Esophagus muscularis mucosa (tissue), 4 donors: Measurements from ENCODE around the gene MND1. TPM values are rescaled to one million over a fixed set of nuclear protein-coding genes. Genes with fewer than 3 reads are reported as not detected.

ENCODE experiments used
- DNase-seq: peaks from one replicate; pipeline ENCODE4 v3.0.0-alpha.2; 2017; ENCODE audit errors: extremely low spot score
- H3K27ac ChIP-seq, 4 donors: fragments of 200-600 bp; sonication (generic); replicated peaks in 1 of 4; 1 replicate in 3 of 4; 2 replicates in 1 of 4; pipeline ENCODE4 v1.5.1; 2016 to 2019; ENCODE audit warnings: mild to moderate bottlenecking in 1 of 4
- H3K27me3 ChIP-seq, 4 donors: fragments of 200-600 bp; sonication (generic); one replicate each; pipeline versions ENCODE4 v1.5.1 to v1.6.0; 2016 to 2019
- H3K36me3 ChIP-seq, 4 donors: fragments of 200-600 bp; sonication (generic); one replicate each; pipeline ENCODE4 v1.5.1; 2016 to 2019
- H3K4me1 ChIP-seq, 4 donors: fragments of 200-600 bp; sonication (generic); one replicate each; pipeline ENCODE4 v1.5.1; 2016 to 2019
- H3K4me3 ChIP-seq, 4 donors: fragments of 200-600 bp; sonication (generic); 1 replicate in 2 of 4; 2 replicates in 2 of 4; pipeline ENCODE4 v1.5.1; 2016 to 2019; ENCODE audit warnings: mild to moderate bottlenecking in 4 of 4, moderate library complexity in 1 of 4
- H3K9me3 ChIP-seq, 4 donors: fragments of 200-600 bp; sonication (generic); 1 replicate in 3 of 4; 2 replicates in 1 of 4; pipeline ENCODE4 v1.5.1; 2016 to 2019
- CTCF ChIP-seq, 3 experiments: fragments of 200-600 bp in 2 of 3; fragments of 450-650 bp in 1 of 3; sonication (generic) in 2 of 3; IDR thresholded peaks; one replicate each; pipeline ENCODE4 v1.5.1; 2017 to 2019; ENCODE audit warnings: antibody characterized with exemption in 3 of 3, mild to moderate bottlenecking in 2 of 3, moderate library complexity in 1 of 3
- EP300 ChIP-seq: sonication (generic); formaldehyde crosslinking; IDR thresholded peaks from one replicate; pipeline ENCODE4 v1.6.1; 2017; ENCODE audit warnings: antibody characterized with exemption
- POLR2A ChIP-seq: fragments of 450-650 bp; IDR thresholded peaks from one replicate; pipeline ENCODE4 v1.6.1; 2017; ENCODE audit warnings: antibody characterized with exemption, moderate library complexity, mild to moderate bottlenecking, low read depth
- POLR2AphosphoS5 ChIP-seq, 2 donors: sonication (generic); formaldehyde crosslinking; IDR thresholded peaks; one replicate each; pipeline ENCODE4 v1.6.1; 2017; ENCODE audit warnings: antibody characterized with exemption in 2 of 2
- whole genome bisulfite sequencing: methylation state at CpG from one replicate; pipeline ENCODE4 v1.1.5; 2018; 5-methylcytosine and 5-hydroxymethylcytosine counted together
- intact Hi-C: fragments of 100-400 bp; cut with DNase I; formaldehyde crosslinking; loops from one replicate; pipeline ENCODE4 v1.15.1; 2023
- total RNA-seq, 4 donors: library from RNA; depleted of rRNA; stranded (reverse); fragments of >200 nt; gene quantifications; one replicate each; pipeline versions ENCODE4 v1.1.0 to v1.2.1, GENCODE V29; 2016

Gene MND1
- total RNA-seq, 4 donors from 2014 or later = 0.99 TPM; not detected in 3

GRCh38 chr4:153372967-153373562 lies 28.6 kb downstream of the MND1 start:
- no peak for DNase-seq
- intact Hi-C loops = no loop called here

DNA sequence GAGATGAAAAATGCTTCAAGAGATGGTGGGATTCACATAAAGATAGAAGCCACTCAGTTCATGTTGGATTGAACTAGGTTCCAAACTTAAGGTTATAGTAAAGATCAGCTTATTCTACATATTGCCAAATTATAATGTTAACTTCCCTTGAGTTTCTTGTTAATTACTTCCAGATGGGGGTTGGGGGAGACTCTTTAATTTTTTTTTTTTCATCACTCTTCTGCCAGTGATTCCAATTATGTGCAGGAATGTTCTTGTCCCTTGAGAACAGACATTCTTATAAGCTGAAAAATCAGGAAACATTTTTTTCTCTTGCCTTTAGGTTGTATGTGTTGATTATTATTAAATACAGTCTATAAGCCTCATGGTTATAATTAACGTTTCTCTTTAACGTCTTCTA lies 30.0 kb downstream of the MND1 start:
- WGBS = 57% methylated on average over 2 of the region's 2 CpGs
- Histone ChIP-seq H3K4me1 (no peaks in the 10 kb centered on the region), H3K4me3 (no peak overlapping the region), H3K36me3 (no peaks in the 10 kb centered on the region), H3K27me3 (no peaks in the 10 kb centered on the region), H3K9me3 (peaks cover 0 to 3% (median 0%) of the 10 kb centered on the region in 4 donors), H3K27ac (no peak overlapping the region)
- intact Hi-C loops = no loop called here
- no peak for TF ChIP-seq POLR2AphosphoS5 (IDR thresholded peaks at IDR 0.05)
- TF ChIP-seq EP300 = no peak
- no peak for TF ChIP-seq CTCF (IDR thresholded peaks at IDR 0.05)
- TF ChIP-seq POLR2A = no peak
- DNase-seq = no peak

More at GRCh38 chr4:153372967-153373562, 28.6 kb downstream of the MND1 start:
- H3K4me3 ChIP-seq = no peak overlapping the region
- H3K9me3 ChIP-seq = peaks cover 0 to 3% (median 0%) of the 10 kb centered on the region in 4 donors
- H3K36me3 ChIP-seq = no peaks in the 10 kb centered on the region
- no peaks in the 10 kb centered on the region for H3K4me1 ChIP-seq
- no peak for TF ChIP-seq EP300
- TF ChIP-seq POLR2A = no peak
- TF ChIP-seq CTCF (IDR thresholded peaks at IDR 0.05) = no peak
- no peak for TF ChIP-seq POLR2AphosphoS5 (IDR thresholded peaks at IDR 0.05)
- no peaks in the 10 kb centered on the region for H3K27me3 ChIP-seq
- no peak overlapping the region for H3K27ac ChIP-seq
- 71% methylated on average over 1 of the region's 1 CpG for WGBS

GRCh38 chr4:153375303-153375702 lies 30.8 kb downstream of the MND1 start:
- no peak for DNase-seq
- Histone ChIP-seq H3K36me3 (no peaks in the 10 kb centered on the region), H3K27ac (no peak overlapping the region), H3K4me1 (no peaks in the 10 kb centered on the region), H3K27me3 (no peaks in the 10 kb centered on the region), H3K4me3 (no peak overlapping the region), H3K9me3 (peaks cover 0 to 3% (median 0%) of the 10 kb centered on the region in 4 donors)
- WGBS = 93% methylated on average over 1 of the region's 1 CpG
- TF ChIP-seq POLR2AphosphoS5 (IDR thresholded peaks at IDR 0.05) (no peak), POLR2A (no peak), CTCF (IDR thresholded peaks at IDR 0.05) (no peak), EP300 (no peak)
- intact Hi-C loops = no loop called here

GRCh38 chr4:153383131-153383530 lies 38.6 kb downstream of the MND1 start:
- Histone ChIP-seq H3K4me3 (no peak overlapping the region), H3K9me3 (no peaks in the 10 kb centered on the region), H3K4me1 (peaks cover 0 to 5% (median 0%) of the 10 kb centered on the region in 4 donors), H3K27me3 (no peaks in the 10 kb centered on the region), H3K36me3 (no peaks in the 10 kb centered on the region), H3K27ac (no peak overlapping the region)
- intact Hi-C loops = no loop called here
- DNase-seq = no peak
- WGBS = 62% methylated on average over 4 of the region's 4 CpGs
- TF ChIP-seq EP300 = no peak
- no peak for TF ChIP-seq CTCF (IDR thresholded peaks at IDR 0.05)
- no peak for TF ChIP-seq POLR2A
- no peak for TF ChIP-seq POLR2AphosphoS5 (IDR thresholded peaks at IDR 0.05)

- intact Hi-C loops = no loop called here
- no peak overlapping the region for H3K4me3 ChIP-seq
- H3K27me3 ChIP-seq = no peaks in the 10 kb centered on the region
- DNase-seq = no peak
- TF ChIP-seq EP300 (no peak), POLR2A (no peak), CTCF (IDR thresholded peaks at IDR 0.05) (no peak), POLR2AphosphoS5 (IDR thresholded peaks at IDR 0.05) (no peak)
- WGBS = 100% methylated on average over 1 of the region's 1 CpG
- H3K4me1 ChIP-seq = peaks cover 0 to 5% (median 0%) of the 10 kb centered on the region in 4 donors
- H3K9me3 ChIP-seq = no peaks in the 10 kb centered on the region
- H3K27ac ChIP-seq = no peak overlapping the region
- H3K36me3 ChIP-seq = no peaks in the 10 kb centered on the region
These were observed 39.7 kb downstream of the MND1 start for GRCh38 chr4:153384160-153384559.
